ENCODE data around the gene UTF1. TPM values are rescaled to one million over a fixed set of nuclear protein-coding genes. Genes with fewer than 3 reads are reported as not detected.
A peak's percentile ranks its signal among the peaks of the same experiment; 100 is the strongest.
"Not testable (repeated sequence)": the region's sequence is repeated elsewhere in the genome, so short reads cannot be mapped to it uniquely, and the experiment has no call there.

The UTF1 gene
- polyA plus RNA-seq, 1 experiment = not detected

DNA sequence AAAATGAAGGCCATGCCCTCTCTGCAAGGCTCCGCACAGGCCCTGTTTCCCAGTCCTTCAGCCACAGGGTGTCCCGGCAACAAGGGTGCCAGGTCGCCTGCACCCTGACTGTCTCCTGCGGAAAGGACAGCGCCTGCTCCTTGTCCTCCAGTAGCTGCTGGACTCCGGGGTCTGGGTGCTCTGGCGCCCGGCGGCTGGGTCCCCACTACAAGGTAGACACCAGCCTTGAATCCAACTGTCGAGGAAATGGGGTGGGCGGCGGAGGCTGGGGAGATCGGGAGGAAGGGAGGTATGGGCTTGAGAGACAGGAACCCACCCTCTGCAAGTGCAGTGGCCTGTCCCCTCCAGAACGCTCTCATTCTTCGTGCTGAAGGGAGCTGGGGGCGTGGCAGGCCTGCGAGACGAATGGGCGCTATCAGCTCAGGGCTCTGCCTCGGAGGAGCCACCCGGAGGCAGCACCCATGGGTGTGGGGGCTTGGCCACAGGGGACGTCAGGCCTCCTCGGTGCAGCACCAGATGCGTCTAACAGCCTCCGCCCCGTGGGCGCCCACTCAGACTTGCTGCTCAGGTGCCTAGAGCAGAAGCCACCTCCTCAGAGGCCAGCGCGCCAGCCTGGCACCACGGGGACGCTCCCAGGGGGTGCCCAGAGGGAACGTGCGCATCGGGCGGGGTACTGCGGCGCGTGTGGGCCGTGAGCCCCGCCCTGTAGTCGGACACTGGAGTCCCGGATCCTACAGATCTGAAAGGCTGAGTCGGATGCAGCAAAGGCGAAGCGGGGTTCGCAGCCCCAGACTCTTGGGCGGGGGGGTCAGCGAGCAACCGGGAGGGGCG lies 31.1 kb downstream of the UTF1 start:
- no peak for DNase-seq (ENCODE audit: low read depth)
- no peaks in the 10 kb centered on the region for H3K36me3 ChIP-seq (ENCODE audit: control insufficient read depth, insufficient read depth, low read length)
- H3K4me3 ChIP-seq (ENCODE audit: low read depth, low read length) = peak overlapping the region; percentile 53
- ChIA-PET POLR2A (no interaction called here), CTCF (interaction anchor here (1.1 kb wide), 1 partner anchor 46 kb away, joined by 3 read pairs; no protein-coding TSS in a partner anchor)
- TF ChIP-seq, protein P1, sequence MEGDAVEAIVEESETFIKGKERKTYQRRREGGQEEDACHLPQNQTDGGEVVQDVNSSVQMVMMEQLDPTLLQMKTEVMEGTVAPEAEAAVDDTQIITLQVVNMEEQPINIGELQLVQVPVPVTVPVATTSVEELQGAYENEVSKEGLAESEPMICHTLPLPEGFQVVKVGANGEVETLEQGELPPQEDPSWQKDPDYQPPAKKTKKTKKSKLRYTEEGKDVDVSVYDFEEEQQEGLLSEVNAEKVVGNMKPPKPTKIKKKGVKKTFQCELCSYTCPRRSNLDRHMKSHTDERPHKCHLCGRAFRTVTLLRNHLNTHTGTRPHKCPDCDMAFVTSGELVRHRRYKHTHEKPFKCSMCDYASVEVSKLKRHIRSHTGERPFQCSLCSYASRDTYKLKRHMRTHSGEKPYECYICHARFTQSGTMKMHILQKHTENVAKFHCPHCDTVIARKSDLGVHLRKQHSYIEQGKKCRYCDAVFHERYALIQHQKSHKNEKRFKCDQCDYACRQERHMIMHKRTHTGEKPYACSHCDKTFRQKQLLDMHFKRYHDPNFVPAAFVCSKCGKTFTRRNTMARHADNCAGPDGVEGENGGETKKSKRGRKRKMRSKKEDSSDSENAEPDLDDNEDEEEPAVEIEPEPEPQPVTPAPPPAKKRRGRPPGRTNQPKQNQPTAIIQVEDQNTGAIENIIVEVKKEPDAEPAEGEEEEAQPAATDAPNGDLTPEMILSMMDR (IDR thresholded peaks at IDR 0.05; ENCODE audit: insufficient read depth, low read depth, low read length) = no peak
- no peaks in the 10 kb centered on the region; the same call in 1 of the 2 replicates for H3K27me3 ChIP-seq (ENCODE audit: control insufficient read depth, insufficient read depth, low read length)

DNA sequence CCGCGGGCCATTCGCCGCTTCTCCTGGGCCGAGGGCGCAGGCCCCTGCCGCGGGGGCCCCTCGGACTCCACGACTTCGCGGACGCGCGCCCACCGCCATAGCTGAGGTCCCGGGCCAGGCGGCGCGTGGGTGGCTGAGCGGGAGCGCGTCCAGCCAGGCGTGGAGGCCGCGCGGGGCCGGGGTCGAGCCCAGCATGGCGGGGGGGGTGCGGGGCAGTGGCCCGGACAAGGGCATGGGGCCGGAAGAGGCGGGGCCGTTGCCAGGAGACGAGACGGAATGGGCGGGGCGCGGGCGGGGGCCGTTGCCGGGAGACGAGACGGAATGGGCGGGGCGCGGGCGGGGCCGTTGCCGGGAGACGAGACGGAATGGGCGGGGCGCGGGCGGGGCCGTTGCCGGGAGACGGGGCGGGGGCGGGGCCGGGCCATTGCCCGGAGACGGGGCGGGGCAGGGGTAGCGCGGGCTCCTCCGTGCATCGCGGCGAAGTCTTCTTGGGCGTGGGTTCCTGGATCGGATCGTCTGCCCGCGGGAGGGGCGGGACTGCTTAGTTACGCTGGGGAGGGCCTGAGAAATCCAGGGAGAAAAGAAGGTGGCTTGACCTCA lies 31.8 kb downstream of the UTF1 start:
- CTCF ChIA-PET = interaction anchor here (1.1 kb wide), 1 partner anchor 46 kb away, joined by 3 read pairs; no protein-coding TSS in a partner anchor
- TF ChIP-seq, protein P1 (IDR thresholded peaks at IDR 0.05; ENCODE audit: insufficient read depth, low read depth, low read length) = no peak
- Histone ChIP-seq H3K4me3 (ENCODE audit: low read depth, low read length) (peak overlapping the region; percentile 53), H3K27me3 (ENCODE audit: control insufficient read depth, insufficient read depth, low read length) (no peaks in the 10 kb centered on the region), H3K36me3 (ENCODE audit: control insufficient read depth, insufficient read depth, low read length) (no peaks in the 10 kb centered on the region)
- POLR2A ChIA-PET = no interaction called here
- no peak for DNase-seq (ENCODE audit: low read depth)

DNA sequence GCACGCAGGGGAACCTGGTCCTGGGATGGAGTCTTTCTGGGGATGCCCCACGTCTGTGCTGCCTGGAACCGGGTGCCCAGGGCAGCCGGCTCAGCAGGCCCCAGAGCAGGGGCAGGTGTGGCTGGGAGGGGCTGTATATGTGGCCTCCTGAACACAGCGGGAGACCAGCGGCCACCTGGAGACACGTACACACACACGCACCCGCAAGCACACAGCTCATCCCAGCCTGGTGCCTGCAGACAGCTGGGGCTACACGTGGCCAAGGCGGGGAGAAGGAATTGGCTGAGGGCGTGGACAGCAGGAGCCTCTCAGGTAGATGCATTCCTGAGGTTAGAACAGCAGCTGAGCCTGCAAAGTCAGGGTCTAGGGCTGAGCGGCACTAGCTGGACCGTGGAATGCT lies 32.7 kb downstream of the UTF1 start:
- DNase-seq (ENCODE audit: low read depth) = no peak
- POLR2A ChIA-PET = no interaction called here
- CTCF ChIA-PET = no interaction called here
- H3K27me3 ChIP-seq (ENCODE audit: control insufficient read depth, insufficient read depth, low read length) = no peaks in the 10 kb centered on the region
- no peak overlapping the region for H3K4me3 ChIP-seq (ENCODE audit: low read depth, low read length)
- H3K36me3 ChIP-seq (ENCODE audit: control insufficient read depth, insufficient read depth, low read length) = no peaks in the 10 kb centered on the region
- TF ChIP-seq, protein P1 (IDR thresholded peaks at IDR 0.05; ENCODE audit: insufficient read depth, low read depth, low read length) = no peak

DNA sequence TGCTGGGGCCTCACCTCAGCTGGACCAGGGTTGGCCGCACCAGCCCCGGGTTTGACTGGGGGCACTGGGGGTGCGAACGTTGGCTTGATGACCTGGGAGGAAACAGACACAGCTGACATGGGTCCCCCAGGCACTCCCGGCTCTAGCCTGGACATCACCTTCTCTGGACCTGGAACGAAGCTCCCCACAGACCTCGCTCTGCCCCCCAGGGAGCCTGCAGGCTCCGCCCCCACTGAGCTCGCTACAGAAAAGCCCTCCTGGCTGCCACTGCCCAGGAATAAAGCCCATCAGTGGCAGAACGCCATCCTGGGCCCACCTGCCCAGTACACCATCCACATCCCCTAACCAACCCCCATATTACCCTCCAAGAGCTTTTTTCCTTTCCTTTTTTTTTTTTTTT lies 33.7 kb downstream of the UTF1 start:
- Histone ChIP-seq H3K27me3 (ENCODE audit: control insufficient read depth, insufficient read depth, low read length) (no peaks in the 10 kb centered on the region), H3K4me3 (ENCODE audit: low read depth, low read length) (no peak overlapping the region), H3K36me3 (ENCODE audit: control insufficient read depth, insufficient read depth, low read length) (no peaks in the 10 kb centered on the region)
- no peak for DNase-seq (ENCODE audit: low read depth)
- CTCF ChIA-PET = no interaction called here
- POLR2A ChIA-PET = no interaction called here
- TF ChIP-seq, protein P1 (IDR thresholded peaks at IDR 0.05; ENCODE audit: insufficient read depth, low read depth, low read length) = no peak

DNA sequence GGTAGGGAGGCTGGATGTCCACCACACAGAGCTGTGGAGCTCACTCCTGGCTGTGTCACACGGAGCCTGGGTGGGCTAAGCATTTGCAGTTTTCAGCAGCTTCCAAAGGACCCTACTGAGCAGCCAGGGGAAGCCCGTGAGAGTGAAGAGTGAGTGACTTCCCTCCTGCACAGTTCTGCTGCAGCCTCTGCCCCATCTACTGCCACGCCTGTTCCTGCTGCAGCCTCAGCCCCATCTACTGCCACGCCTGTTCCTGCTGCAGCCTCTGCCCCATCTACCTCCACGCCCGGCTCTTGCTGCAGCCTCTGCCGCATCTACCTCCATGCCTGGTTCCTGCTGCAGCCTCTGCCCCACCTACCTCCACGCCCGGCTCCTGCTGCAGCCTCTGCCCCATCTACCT lies 34.4 kb downstream of the UTF1 start:
- DNase-seq (ENCODE audit: low read depth) = no peak
- no peak overlapping the region for H3K4me3 ChIP-seq (ENCODE audit: low read depth, low read length)
- H3K36me3 ChIP-seq (ENCODE audit: control insufficient read depth, insufficient read depth, low read length) = no peaks in the 10 kb centered on the region
- H3K27me3 ChIP-seq (ENCODE audit: control insufficient read depth, insufficient read depth, low read length) = no peaks in the 10 kb centered on the region
- TF ChIP-seq, protein P1 (IDR thresholded peaks at IDR 0.05; ENCODE audit: insufficient read depth, low read depth, low read length) = no peak
- ChIA-PET CTCF (no interaction called here), POLR2A (no interaction called here)

DNA sequence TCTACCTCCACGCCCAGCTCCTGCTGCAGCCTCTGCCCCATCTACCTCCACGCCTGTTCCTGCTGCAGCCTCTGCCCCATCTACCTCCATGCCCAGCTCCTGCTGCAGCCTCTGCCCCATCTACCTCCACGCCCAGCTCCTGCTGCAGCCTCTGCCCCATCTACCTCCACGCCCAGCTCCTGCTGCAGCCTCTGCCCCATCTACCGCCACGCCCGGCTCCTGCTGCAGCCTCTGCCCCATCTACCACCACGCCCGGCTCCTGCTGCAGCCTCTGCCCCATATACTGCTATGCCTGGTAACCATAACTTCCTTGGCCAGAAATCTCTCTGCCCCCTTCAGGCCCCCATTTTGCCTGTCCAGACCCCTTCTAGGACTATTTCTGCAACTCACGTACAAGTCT lies 35.0 kb downstream of the UTF1 start:
- POLR2A ChIA-PET = not testable (repeated sequence)

More for the DNA sequence above, 35.0 kb downstream of the UTF1 start:
- H3K4me3 ChIP-seq (ENCODE audit: low read depth, low read length); DNase-seq (ENCODE audit: low read depth); H3K36me3 ChIP-seq (ENCODE audit: control insufficient read depth, insufficient read depth, low read length); CTCF ChIA-PET; H3K27me3 ChIP-seq (ENCODE audit: control insufficient read depth, insufficient read depth, low read length): not testable (repeated sequence)
